Hepatocyte (in vitro differentiated cells): ENCODE results near the gene CCDC158. TPM values are rescaled to one million over a fixed set of nuclear protein-coding genes. Genes with fewer than 3 reads are reported as not detected.

Experiments
- DNase-seq: peaks from one replicate; pipeline ENCODE4 v3.0.0-alpha.2; 2016; ENCODE audit warnings: low spot score
- H2AFZ ChIP-seq: fragments of 200-600 bp; sonication (generic); 2 replicates; pipeline ENCODE4 v1.6.0; 2016; ENCODE audit warnings: antibody characterized with exemption, mild to moderate bottlenecking
- H3K27ac ChIP-seq: fragments of 200-600 bp; sonication (generic); 2 replicates; pipeline ENCODE4 v1.5.1; 2016; ENCODE audit warnings: mild to moderate bottlenecking
- H3K27me3 ChIP-seq: fragments of 200-600 bp; sonication (generic); 2 replicates; pipeline ENCODE4 v1.6.1; 2016
- H3K36me3 ChIP-seq: fragments of 200-600 bp; sonication (generic); replicated peaks from 2 replicates; pipeline ENCODE4 v1.5.1; 2016; ENCODE audit warnings: low read depth; ENCODE audit not compliant: insufficient read depth
- H3K4me1 ChIP-seq: fragments of 200-600 bp; sonication (generic); 2 replicates; pipeline ENCODE4 v1.5.1; 2016; ENCODE audit warnings: mild to moderate bottlenecking, moderate library complexity; ENCODE audit not compliant: insufficient read depth
- H3K4me2 ChIP-seq: fragments of 200-600 bp; sonication (generic); 2 replicates; pipeline ENCODE4 v1.6.0; 2016
- H3K4me3 ChIP-seq: fragments of 200-600 bp; sonication (generic); 2 replicates; pipeline ENCODE4 v1.5.1; 2016; ENCODE audit warnings: mild to moderate bottlenecking
- H3K79me2 ChIP-seq: fragments of 200-600 bp; sonication (generic); 2 replicates; pipeline ENCODE4 v1.6.0; 2017; ENCODE audit warnings: mild to moderate bottlenecking
- H3K9me2 ChIP-seq: fragments of 200-600 bp; sonication (generic); replicated peaks from 2 replicates; pipeline ENCODE4 v1.6.0; 2017; ENCODE audit warnings: mild to moderate bottlenecking; ENCODE audit not compliant: insufficient read depth
- H3K9me3 ChIP-seq: fragments of 200-600 bp; sonication (generic); 2 replicates; pipeline ENCODE4 v1.5.1; 2016; ENCODE audit warnings: low read depth, mild to moderate bottlenecking
- H4K20me1 ChIP-seq: fragments of 200-600 bp; sonication (generic); 2 replicates; pipeline ENCODE4 v1.6.0; 2016; ENCODE audit warnings: mild to moderate bottlenecking; ENCODE audit not compliant: insufficient read depth, poor library complexity, severe bottlenecking
- EZH2 ChIP-seq: fragments of 200-600 bp; sonication (generic); IDR thresholded peaks from 2 replicates; pipeline ENCODE4 v1.6.1; 2016; ENCODE audit warnings: antibody characterized with exemption, mild to moderate bottlenecking, borderline replicate concordance
- EZH2phosphoT487 ChIP-seq: fragments of 200-600 bp; sonication (generic); IDR thresholded peaks from one replicate; pipeline ENCODE4 v1.6.1; 2018; ENCODE audit warnings: antibody characterized with exemption, mild to moderate bottlenecking, low read depth, moderate library complexity; ENCODE audit not compliant: unreplicated experiment, severe bottlenecking
- WGBS: methylation state at CpG from one replicate; pipeline ENCODE4 v1.1.6; 2016; ENCODE audit warnings: low lambda C conversion rate; ENCODE audit errors: missing lambda C conversion rate; 5-methylcytosine and 5-hydroxymethylcytosine counted together
- polyA plus RNA-seq: library from polyadenylated mRNA; unstranded; fragments of >200 nt; fragmentation: Nextera tagmentation; extraction: Ambion mirVana; gene quantifications from 2 replicates; pipeline ENCODE4 v1.2.1, GENCODE V29; 2016
- total RNA-seq: library from RNA; depleted of rRNA; stranded (reverse); fragments of >200 nt; gene quantifications from 2 replicates; pipeline ENCODE4 v1.2.3, GENCODE V29; 2014
- TF ChIP-seq, protein P1 (sequence below): fragments of 200-600 bp; sonication (generic); IDR thresholded peaks from 2 replicates; pipeline ENCODE4 v1.5.1; 2016; ENCODE audit warnings: antibody characterized with exemption, mild to moderate bottlenecking; ENCODE audit not compliant: poor library complexity

CCDC158 gene
- not detected in 2 replicates for total RNA-seq
- 0.04 TPM in 1 of 2 replicates, not detected in the other for polyA plus RNA-seq

DNA sequence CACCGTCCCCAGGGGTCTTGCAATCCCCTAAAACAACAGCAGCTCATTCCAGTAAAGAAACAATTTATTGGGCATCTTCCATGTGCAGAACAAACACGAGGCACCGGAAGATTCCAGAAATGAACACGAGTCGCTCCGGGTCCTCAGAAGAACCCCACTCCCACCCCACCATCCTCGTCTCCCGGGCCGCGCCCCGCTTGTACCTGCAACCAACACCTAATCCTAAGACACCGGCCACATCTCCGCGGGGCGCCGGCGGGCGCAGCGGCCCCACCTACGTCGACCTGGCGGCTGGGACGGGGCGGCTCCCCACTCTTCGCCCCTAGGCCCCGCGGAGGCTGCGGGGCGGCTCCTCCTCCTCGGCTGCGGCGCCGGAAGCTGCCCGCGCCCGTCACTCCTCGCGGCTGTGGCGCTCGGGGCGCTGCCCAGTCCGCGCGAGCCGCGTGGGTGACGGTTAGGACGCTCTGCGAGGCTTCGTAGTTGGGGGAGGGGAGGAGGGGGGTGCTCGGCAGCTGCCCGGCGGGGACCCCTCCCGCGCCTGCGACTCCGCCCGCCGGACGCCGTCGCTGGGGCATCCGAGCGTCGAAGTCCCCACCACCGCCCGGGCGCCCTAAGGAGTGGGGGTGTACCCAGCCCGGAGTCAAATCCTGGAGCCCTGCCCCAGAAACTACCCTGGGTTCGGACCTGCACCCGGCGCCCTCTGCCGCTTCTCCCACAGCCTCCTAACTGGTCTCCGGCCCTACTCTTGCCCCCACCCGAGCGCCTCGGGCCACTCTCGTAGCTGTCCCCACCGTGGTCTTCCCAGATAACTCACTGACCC lies at the start of gene CCDC158:
Gene CCDC158 (minus strand): TSS at position 380 of the 820 bp plus-strand sequence. CDS start 17,934 bp downstream, outside the sequence.
- Histone ChIP-seq H3K36me3 (no peaks in the 10 kb centered on the region), H3K27ac (no peak within 1 kb of the TSS), H3K4me3 (no peak within 1 kb of the TSS), H3K4me1 (no peaks in the 10 kb centered on the region), H3K27me3 (no peaks in the 10 kb centered on the region), H3K9me2 (no peaks in the 10 kb centered on the region), H3K4me2 (no peak within 1 kb of the TSS), H4K20me1 (no peaks in the 10 kb centered on the region), H3K79me2 (no peaks in the 10 kb centered on the region), H3K9me3 (no peaks in the 10 kb centered on the region), H2AFZ (no peak within 1 kb of the TSS)
- DNase-seq = no peak
- TF ChIP-seq EZH2phosphoT487 (no peak), EZH2 (no peak)
- TF ChIP-seq, protein P1, sequence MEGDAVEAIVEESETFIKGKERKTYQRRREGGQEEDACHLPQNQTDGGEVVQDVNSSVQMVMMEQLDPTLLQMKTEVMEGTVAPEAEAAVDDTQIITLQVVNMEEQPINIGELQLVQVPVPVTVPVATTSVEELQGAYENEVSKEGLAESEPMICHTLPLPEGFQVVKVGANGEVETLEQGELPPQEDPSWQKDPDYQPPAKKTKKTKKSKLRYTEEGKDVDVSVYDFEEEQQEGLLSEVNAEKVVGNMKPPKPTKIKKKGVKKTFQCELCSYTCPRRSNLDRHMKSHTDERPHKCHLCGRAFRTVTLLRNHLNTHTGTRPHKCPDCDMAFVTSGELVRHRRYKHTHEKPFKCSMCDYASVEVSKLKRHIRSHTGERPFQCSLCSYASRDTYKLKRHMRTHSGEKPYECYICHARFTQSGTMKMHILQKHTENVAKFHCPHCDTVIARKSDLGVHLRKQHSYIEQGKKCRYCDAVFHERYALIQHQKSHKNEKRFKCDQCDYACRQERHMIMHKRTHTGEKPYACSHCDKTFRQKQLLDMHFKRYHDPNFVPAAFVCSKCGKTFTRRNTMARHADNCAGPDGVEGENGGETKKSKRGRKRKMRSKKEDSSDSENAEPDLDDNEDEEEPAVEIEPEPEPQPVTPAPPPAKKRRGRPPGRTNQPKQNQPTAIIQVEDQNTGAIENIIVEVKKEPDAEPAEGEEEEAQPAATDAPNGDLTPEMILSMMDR = no peak
- WGBS = 98% methylated on average over 28 of the region's 79 CpGs

DNA sequence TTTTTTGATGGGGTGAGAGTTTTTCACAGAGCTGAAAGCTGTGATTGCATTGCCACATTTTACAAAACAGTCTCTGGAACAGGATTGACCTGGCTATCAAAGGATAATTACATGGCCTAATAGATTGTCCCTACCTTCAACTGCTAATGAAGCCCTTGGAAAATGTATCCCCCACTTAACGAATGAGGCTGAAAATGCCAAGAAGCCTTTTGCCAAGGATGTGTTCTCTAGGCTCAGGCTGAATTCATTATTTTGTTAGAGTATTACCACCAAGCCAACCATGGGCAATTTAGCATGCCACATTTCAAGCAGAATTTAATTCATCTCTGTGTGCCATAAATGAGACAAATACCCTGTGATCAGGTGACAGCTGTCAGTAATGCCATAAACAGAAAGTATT lies 49.6 kb upstream of the CCDC158 start:
- H2AFZ ChIP-seq = no peak overlapping the region
- H3K4me1 ChIP-seq = no peaks in the 10 kb centered on the region
- H3K36me3 ChIP-seq = no peaks in the 10 kb centered on the region
- TF ChIP-seq, protein P1 = no peak
- H3K4me2 ChIP-seq = no peak overlapping the region
- H3K9me2 ChIP-seq = no peaks in the 10 kb centered on the region
- H4K20me1 ChIP-seq = no peaks in the 10 kb centered on the region
- H3K27ac ChIP-seq = no peak overlapping the region
- no peaks in the 10 kb centered on the region for H3K27me3 ChIP-seq
- no peaks in the 10 kb centered on the region for H3K79me2 ChIP-seq
- 88% methylated on average over 1 of the region's 1 CpG for WGBS
- no peak for DNase-seq
- H3K9me3 ChIP-seq = no peaks in the 10 kb centered on the region
- H3K4me3 ChIP-seq = no peak overlapping the region

DNA sequence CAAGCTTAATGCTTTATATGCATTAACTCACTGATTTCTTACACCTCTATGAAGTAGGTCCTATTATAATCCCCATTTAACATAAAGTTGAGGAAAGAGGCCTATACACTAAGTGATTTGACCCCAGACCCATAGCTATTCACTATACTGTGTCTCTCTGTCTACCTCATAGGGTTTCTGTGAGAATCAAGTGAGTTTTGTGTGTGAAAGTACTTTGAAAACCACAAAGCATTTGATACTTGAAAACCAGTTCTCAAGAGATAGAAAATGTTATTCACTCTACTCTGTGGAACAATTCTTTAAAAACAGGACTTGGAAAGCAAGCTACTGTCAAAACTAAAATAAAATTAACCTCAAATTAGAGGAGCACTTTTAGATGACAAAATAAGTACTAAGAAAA lies 49.1 kb upstream of the CCDC158 start:
- Histone ChIP-seq H3K36me3 (no peaks in the 10 kb centered on the region), H3K27ac (no peak overlapping the region), H3K79me2 (no peaks in the 10 kb centered on the region), H3K4me3 (no peak overlapping the region), H3K9me3 (no peaks in the 10 kb centered on the region), H3K27me3 (no peaks in the 10 kb centered on the region), H2AFZ (no peak overlapping the region), H3K9me2 (no peaks in the 10 kb centered on the region), H3K4me2 (no peak overlapping the region), H4K20me1 (no peaks in the 10 kb centered on the region), H3K4me1 (no peaks in the 10 kb centered on the region)
- TF ChIP-seq, protein P1 = no peak
- TF ChIP-seq EZH2 (no peak), EZH2phosphoT487 (no peak)
- no peak for DNase-seq
